SU-DHL-6 (cell line): ENCODE data around the gene GNRH2.

ENCODE experiments used
- EZH2phosphoT487 ChIP-seq: fragments of 200-600 bp; sonication (generic), shearing (Covaris generic); conservative IDR thresholded peaks from 2 replicates; pipeline ENCODE4 v1.6.1; 2018; ENCODE audit warnings: mild to moderate bottlenecking, antibody characterized with exemption, low read length, moderate library complexity, mixed read lengths
- TF ChIP-seq, protein P1 (sequence below): fragments of 200-600 bp; sonication (generic); IDR thresholded peaks from one replicate; pipeline ENCODE4 v1.5.1; 2017; ENCODE audit warnings: antibody characterized with exemption, mild to moderate bottlenecking, low read length, moderate library complexity; ENCODE audit not compliant: insufficient read depth, poor library complexity, severe bottlenecking

DNA sequence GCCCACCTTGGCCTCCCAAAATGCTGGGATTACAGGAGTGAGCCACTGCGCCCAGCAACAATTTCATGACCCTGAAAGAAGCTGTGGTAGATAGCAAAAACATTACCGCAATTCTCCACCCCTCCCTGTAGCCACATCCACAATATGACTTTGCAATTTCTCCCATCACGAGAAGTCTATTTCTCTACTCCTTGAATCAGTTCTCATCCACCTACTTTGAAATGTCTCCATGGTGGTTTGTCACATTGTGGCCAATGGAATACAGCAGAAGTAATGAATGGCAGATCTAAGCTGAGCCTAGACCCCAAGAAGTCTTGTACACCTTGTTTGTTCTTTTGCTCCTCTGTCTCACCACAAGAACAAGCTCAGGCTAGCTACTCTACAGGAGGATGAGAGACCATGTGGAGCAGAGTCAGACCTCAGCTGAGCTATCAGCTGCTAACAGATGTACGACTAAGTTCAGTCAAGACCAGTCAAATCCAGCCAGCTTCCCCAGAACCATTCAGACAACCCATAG, 34.3 kb downstream of the GNRH2 start:
- TF ChIP-seq, protein P1, sequence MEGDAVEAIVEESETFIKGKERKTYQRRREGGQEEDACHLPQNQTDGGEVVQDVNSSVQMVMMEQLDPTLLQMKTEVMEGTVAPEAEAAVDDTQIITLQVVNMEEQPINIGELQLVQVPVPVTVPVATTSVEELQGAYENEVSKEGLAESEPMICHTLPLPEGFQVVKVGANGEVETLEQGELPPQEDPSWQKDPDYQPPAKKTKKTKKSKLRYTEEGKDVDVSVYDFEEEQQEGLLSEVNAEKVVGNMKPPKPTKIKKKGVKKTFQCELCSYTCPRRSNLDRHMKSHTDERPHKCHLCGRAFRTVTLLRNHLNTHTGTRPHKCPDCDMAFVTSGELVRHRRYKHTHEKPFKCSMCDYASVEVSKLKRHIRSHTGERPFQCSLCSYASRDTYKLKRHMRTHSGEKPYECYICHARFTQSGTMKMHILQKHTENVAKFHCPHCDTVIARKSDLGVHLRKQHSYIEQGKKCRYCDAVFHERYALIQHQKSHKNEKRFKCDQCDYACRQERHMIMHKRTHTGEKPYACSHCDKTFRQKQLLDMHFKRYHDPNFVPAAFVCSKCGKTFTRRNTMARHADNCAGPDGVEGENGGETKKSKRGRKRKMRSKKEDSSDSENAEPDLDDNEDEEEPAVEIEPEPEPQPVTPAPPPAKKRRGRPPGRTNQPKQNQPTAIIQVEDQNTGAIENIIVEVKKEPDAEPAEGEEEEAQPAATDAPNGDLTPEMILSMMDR, result no peak
- no peak for TF ChIP-seq EZH2phosphoT487
